ENCODE measurements around the gene PLCH1.

- TF ChIP-seq CTCF (IDR thresholded peaks at IDR 0.05) (no peak), POLR2A (IDR thresholded peaks at IDR 0.05) (no peak)
These were observed 109.8 kb downstream of the PLCH1 start for GRCh38 chr3:155635056-155635455.

Measured in right lobe of liver (tissue), 4 donors.